HG03196 (cell line): ENCODE measurements around the gene TMEM140.
"Not testable (repeated sequence)": the region's sequence is repeated elsewhere in the genome, so short reads cannot be mapped to it uniquely, and the experiment has no call there.

Experiments used
- ATAC-seq: cut with Tn5 transposase; IDR thresholded peaks from one replicate; pipeline ENCODE4 v1.9.1; 2021; ENCODE audit not compliant: unreplicated experiment

The TMEM140 gene

DNA sequence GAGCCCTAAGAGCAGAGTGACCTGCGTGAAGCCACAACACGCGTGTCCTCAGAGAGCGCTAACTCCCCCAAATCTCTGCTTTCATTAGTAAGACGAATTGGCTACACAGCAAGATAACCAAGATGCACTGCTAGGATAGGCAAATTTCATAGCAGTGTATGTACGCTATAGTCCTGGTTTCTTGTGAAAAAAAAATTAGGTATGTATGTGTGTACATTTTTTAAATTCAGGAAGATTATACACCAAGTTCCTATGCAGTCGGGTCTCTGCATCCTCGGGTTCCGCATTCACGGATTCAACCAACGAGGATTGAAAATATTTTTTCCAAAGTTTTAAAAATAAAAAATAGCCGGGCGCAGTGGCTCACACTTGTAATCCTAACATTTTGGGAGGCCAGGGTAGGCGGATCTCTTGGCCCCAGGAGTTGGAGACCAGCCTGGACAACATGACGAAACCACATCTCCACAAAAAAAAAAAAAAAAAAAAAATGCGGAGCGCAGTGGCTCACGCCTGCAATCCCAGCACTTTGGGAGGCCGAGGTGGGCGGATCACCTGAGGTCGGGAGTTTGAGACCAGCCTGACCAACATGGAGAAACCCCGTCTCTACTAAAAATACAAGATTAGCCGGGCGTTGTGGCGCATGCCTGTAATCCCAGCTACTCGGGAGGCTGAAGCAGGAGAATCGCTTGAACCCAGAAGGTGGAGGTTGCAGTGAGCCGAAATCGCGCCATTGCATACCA, 64.2 kb downstream of the TMEM140 start:
- not testable (repeated sequence) for ATAC-seq

GRCh38 chr7:135213831-135214230, 66.0 kb downstream of the TMEM140 start:
- no peak for ATAC-seq

- no peak for ATAC-seq
These were observed 67.3 kb downstream of the TMEM140 start for GRCh38 chr7:135215180-135215579.

GRCh38 chr7:135215698-135216097, 67.8 kb downstream of the TMEM140 start:
- no peak for ATAC-seq
